Measurements from ENCODE around the gene PLPP3. TPM values are rescaled to one million over a fixed set of nuclear protein-coding genes. Genes with fewer than 3 reads are reported as not detected.

Gene PLPP3
- total and polyA plus RNA-seq, 2 of the 8 experiments (the other 6 are each of a cell fraction or from before 2014, with no cell fraction given): 33.2 to 42.0 TPM

GRCh38 chr1:56451491-56451890 is 127.9 kb downstream of the PLPP3 start:
- no peak for DNase-seq (ENCODE audit: low read depth in 1 of 2, low spot score in 2 of 2)
- Histone ChIP-seq H2BK20ac (ENCODE audit: low read length) (0 out of 2 replicates have a peak overlapping the region, but pooled peaks have one; percentile 44), H3K4me3 (ENCODE audit: extremely low read depth in 1 of 4, insufficient read depth in 2 of 4, low read depth in 3 of 4, low read length in 4 of 4) (no peak overlapping the region), H4K91ac (replicated peaks; ENCODE audit: insufficient read length, low read length) (peak overlapping the region; percentile 78), H3K4me1 (replicated peaks in 1 of 4; ENCODE audit: control insufficient read depth in 3 of 4, insufficient read depth in 4 of 4, low read length in 3 of 4) (peaks cover 11 to 31% (median 26%) of the 10 kb centered on the region in 4 experiments), H3K23me2 (ENCODE audit: low read depth, low read length) (no peaks in the 10 kb centered on the region), H3K27ac (ENCODE audit: low read depth, low read length) (no peak overlapping the region), H3K79me1 (ENCODE audit: low read depth, low read length) (no peaks in the 10 kb centered on the region), H3K18ac (ENCODE audit: extremely low read depth, low read length) (peak overlapping the region; percentile 62; the same call in 1 of the 2 replicates), H2BK5ac (ENCODE audit: low read depth, low read length) (peak overlapping the region; percentile 29; the same call in 1 of the 2 replicates), H3K9ac (replicated peaks in 1 of 4; ENCODE audit: extremely low read depth in 1 of 4, low read depth in 3 of 4, low read length in 3 of 4) (no peak overlapping the region), H4K8ac (ENCODE audit: extremely low read depth, insufficient read depth, low read length) (no peak overlapping the region), H3K27me3 (replicated peaks in 1 of 4; ENCODE audit: control insufficient read depth in 3 of 4, extremely low read depth in 1 of 4, insufficient read depth in 3 of 4, low read length in 3 of 4) (peaks cover 0 to 2% (median 0%) of the 10 kb centered on the region in 4 experiments; a peak in 1 of 7 replicates), H3K4ac (replicated peaks; ENCODE audit: insufficient read length, low read depth, low read length) (peak overlapping the region; percentile 45), H3K4me2 (ENCODE audit: insufficient read depth in 1 of 2, low read depth in 2 of 2, low read length in 2 of 2) (no peak overlapping the region), H2BK15ac (ENCODE audit: low read length) (no peak overlapping the region), H2BK120ac (replicated peaks; ENCODE audit: low read depth, low read length) (peak overlapping the region; percentile 80), H3K79me2 (ENCODE audit: control insufficient read depth in 1 of 2, insufficient read depth in 2 of 2, low read length in 2 of 2) (no peaks in the 10 kb centered on the region), H4K5ac (ENCODE audit: insufficient read length, low read depth, low read length) (no peak overlapping the region), H2AK5ac (ENCODE audit: low read depth, low read length) (0 out of 2 replicates have a peak overlapping the region, but pooled peaks have one; percentile 2), H3K56ac (replicated peaks; ENCODE audit: insufficient read length, low read depth, low read length) (no peak overlapping the region), H3K9me3 (ENCODE audit: insufficient read depth in 2 of 2, low read depth in 1 of 2, low read length in 1 of 2) (no peaks in the 10 kb centered on the region), H3K14ac (ENCODE audit: insufficient read length) (no peak overlapping the region), H3K23ac (ENCODE audit: insufficient read length) (no peak overlapping the region), H2BK12ac (ENCODE audit: low read depth, low read length) (peak overlapping the region; percentile 72; the same call in 1 of the 2 replicates), H2AFZ (ENCODE audit: low read length) (no peak overlapping the region), H3K36me3 (ENCODE audit: control insufficient read depth in 2 of 4, insufficient read depth in 4 of 4, low read length in 3 of 4) (no peaks in the 10 kb centered on the region), H4K20me1 (replicated peaks in 1 of 2; ENCODE audit: control insufficient read depth in 1 of 2, insufficient read depth in 2 of 2, low read length in 2 of 2) (no peaks in the 10 kb centered on the region)
- 81% methylated on average over 5 of the region's 5 CpGs; no CpG with 5 or more reads in 1 of the 2 experiments for WGBS, 2 experiments (ENCODE audit: extremely low coverage in 1 of 2, insufficient coverage in 1 of 2, insufficient read length in 1 of 2, insufficient replicate concordance in 2 of 2, low coverage in 1 of 2, low lambda C conversion rate in 2 of 2, missing lambda C conversion rate in 1 of 2)
- CTCF ChIA-PET (ENCODE audit: partially characterized antibody): interaction anchor here (1.0 to 4.2 kb wide), 2 partner anchors 14 to 31 kb away, joined by 3 to 21 read pairs; no protein-coding TSS in a partner anchor
- POLR2A ChIA-PET (ENCODE audit: partially characterized antibody): interaction anchor here (1.4 to 2.5 kb wide), 2 partner anchors 13 to 15 kb away, joined by 3 to 16 read pairs; no protein-coding TSS in a partner anchor
- FAIRE-seq: no peak
- TF ChIP-seq SIRT6 (IDR thresholded peaks at IDR 0.05; ENCODE audit: low read length) (no peak), KDM5A (IDR thresholded peaks at IDR 0.05; ENCODE audit: low read length) (no peak), TAF1 (IDR thresholded peaks at IDR 0.05; ENCODE audit: low read depth, low read length) (no peak), EGR1 (IDR thresholded peaks at IDR 0.05; ENCODE audit: borderline replicate concordance, low read depth, low read length) (no peak), EP300 (IDR thresholded peaks at IDR 0.05; ENCODE audit: borderline replicate concordance in 1 of 2, low read depth in 2 of 2, low read length in 2 of 2) (no peak), ATF3 (IDR thresholded peaks at IDR 0.05; ENCODE audit: insufficient read depth, low read depth, low read length) (no peak), BRCA1 (IDR thresholded peaks at IDR 0.05; ENCODE audit: low read depth, low read length) (no peak), RXRA (IDR thresholded peaks at IDR 0.05; ENCODE audit: insufficient read depth, low read depth, low read length) (no peak), TBP (IDR thresholded peaks at IDR 0.05; ENCODE audit: low read depth, low read length) (no peak), JUND (IDR thresholded peaks at IDR 0.05; ENCODE audit: low read length) (no peak)
- TF ChIP-seq, protein P1, sequence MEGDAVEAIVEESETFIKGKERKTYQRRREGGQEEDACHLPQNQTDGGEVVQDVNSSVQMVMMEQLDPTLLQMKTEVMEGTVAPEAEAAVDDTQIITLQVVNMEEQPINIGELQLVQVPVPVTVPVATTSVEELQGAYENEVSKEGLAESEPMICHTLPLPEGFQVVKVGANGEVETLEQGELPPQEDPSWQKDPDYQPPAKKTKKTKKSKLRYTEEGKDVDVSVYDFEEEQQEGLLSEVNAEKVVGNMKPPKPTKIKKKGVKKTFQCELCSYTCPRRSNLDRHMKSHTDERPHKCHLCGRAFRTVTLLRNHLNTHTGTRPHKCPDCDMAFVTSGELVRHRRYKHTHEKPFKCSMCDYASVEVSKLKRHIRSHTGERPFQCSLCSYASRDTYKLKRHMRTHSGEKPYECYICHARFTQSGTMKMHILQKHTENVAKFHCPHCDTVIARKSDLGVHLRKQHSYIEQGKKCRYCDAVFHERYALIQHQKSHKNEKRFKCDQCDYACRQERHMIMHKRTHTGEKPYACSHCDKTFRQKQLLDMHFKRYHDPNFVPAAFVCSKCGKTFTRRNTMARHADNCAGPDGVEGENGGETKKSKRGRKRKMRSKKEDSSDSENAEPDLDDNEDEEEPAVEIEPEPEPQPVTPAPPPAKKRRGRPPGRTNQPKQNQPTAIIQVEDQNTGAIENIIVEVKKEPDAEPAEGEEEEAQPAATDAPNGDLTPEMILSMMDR (IDR thresholded peaks at IDR 0.05; ENCODE audit: control extremely low read depth in 1 of 3, insufficient read depth in 1 of 3, low read depth in 1 of 3, low read length in 3 of 3): no peak

All from H1 (cell line).